Erythroblast (primary cell): ENCODE data around the gene RBCK1.

ENCODE experiments used
- GATA1 ChIP-seq: IDR thresholded peaks from 2 replicates; pipeline ENCODE4 v1.6.1; 2011; ENCODE audit warnings: low read depth, mild to moderate bottlenecking, control low read depth, low read length, moderate library complexity
- POLR2A ChIP-seq: IDR thresholded peaks from 2 replicates; pipeline ENCODE4 v1.6.1; 2011; ENCODE audit warnings: mild to moderate bottlenecking, low read length

DNA sequence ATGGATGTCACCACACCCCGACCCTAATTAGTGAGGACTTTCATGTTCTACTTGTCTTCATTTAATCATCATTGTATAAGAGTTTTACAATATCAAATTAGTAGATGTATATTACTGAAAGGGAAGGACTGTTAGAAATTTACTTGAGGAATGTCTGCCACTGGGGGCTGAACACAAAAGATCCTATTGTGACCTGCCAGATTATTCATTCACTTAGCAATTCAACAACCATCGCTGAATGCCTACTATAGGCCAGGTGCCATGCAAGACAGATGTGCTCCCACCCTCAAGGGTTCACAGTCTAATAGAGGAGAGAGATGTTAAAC lies 8.0 kb upstream of the RBCK1 start:
- TF ChIP-seq POLR2A: no peak
- no peak for TF ChIP-seq GATA1
